Body of pancreas (tissue), 4 donors: ENCODE measurements around the gene EMP1.

Experiments used
- POLR2A ChIP-seq, 3 donors: fragments of 450-650 bp; IDR thresholded peaks; one replicate each; pipeline ENCODE4 v1.6.1; 2016; ENCODE audit warnings: antibody characterized with exemption in 3 of 3, mild to moderate bottlenecking in 2 of 3
- TF ChIP-seq, protein P1 (sequence below), 7 experiments: fragments of 450-650 bp in 4 of 7; fragments of 200-600 bp in 3 of 7; sonication (generic) in 3 of 7; IDR thresholded peaks; one replicate each; pipeline ENCODE4 v1.5.1; 2016 to 2019; ENCODE audit warnings: antibody characterized with exemption in 7 of 7

DNA sequence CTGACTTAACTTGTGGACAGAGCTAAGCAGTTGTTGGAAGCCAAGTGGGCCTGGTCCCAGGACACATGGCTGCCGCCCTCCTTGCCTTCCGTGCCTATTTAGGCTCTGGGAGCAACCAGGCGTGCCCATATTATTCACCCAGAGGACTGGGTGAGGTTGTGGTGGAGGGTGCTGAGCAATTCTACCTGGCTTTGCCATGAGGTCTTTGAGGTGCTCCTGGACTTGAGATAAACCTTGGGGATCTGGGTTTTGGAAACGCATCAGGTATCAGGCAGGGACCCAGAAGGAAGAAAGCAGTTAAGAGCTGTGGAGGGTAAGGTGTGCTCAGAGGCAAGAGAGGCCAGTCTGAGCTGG is 60.1 kb downstream of the EMP1 start:
- no peak for TF ChIP-seq POLR2A (IDR thresholded peaks at IDR 0.05)
- TF ChIP-seq, protein P1, sequence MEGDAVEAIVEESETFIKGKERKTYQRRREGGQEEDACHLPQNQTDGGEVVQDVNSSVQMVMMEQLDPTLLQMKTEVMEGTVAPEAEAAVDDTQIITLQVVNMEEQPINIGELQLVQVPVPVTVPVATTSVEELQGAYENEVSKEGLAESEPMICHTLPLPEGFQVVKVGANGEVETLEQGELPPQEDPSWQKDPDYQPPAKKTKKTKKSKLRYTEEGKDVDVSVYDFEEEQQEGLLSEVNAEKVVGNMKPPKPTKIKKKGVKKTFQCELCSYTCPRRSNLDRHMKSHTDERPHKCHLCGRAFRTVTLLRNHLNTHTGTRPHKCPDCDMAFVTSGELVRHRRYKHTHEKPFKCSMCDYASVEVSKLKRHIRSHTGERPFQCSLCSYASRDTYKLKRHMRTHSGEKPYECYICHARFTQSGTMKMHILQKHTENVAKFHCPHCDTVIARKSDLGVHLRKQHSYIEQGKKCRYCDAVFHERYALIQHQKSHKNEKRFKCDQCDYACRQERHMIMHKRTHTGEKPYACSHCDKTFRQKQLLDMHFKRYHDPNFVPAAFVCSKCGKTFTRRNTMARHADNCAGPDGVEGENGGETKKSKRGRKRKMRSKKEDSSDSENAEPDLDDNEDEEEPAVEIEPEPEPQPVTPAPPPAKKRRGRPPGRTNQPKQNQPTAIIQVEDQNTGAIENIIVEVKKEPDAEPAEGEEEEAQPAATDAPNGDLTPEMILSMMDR (IDR thresholded peaks at IDR 0.05) = no peak
